Measurements from ENCODE around the gene AACS.
"Not testable (repeated sequence)": the region's sequence is repeated elsewhere in the genome, so short reads cannot be mapped to it uniquely, and the experiment has no call there.

- not testable (repeated sequence) for TF ChIP-seq MAX (CRISPR knock-in tag; IDR thresholded peaks at IDR 0.05); FOXJ3 (CRISPR knock-in tag; IDR thresholded peaks at IDR 0.05; ENCODE audit: borderline replicate concordance); SMAD3 (CRISPR knock-in tag; IDR thresholded peaks at IDR 0.05; ENCODE audit: borderline replicate concordance); CTCF (IDR thresholded peaks at IDR 0.05); USF1 (CRISPR knock-in tag; IDR thresholded peaks at IDR 0.05)
These were observed 23.0 kb downstream of the AACS start for GRCh38 chr12:125088199-125088598.

Data from WTC11 (cell line).